Measurements from ENCODE around the gene CAMTA1.

Gene CAMTA1

GRCh38 chr1:7617826-7618225, 832.6 kb downstream of the CAMTA1 start:
- Histone ChIP-seq H3K36me3 (ENCODE audit: control insufficient read depth, insufficient read depth, low read length) (no peaks in the 10 kb centered on the region), H3K27me3 (ENCODE audit: control insufficient read depth, insufficient read depth, low read length) (no peaks in the 10 kb centered on the region), H3K27ac (ENCODE audit: low read depth, low read length) (no peak overlapping the region), H3K4me3 (ENCODE audit: low read depth, low read length) (no peak overlapping the region), H3K4me1 (ENCODE audit: control insufficient read depth, insufficient read depth, low read length) (peaks cover 20% of the 10 kb centered on the region; the same call in 1 of the 2 replicates), H3K9me3 (ENCODE audit: control insufficient read depth, insufficient read depth, low read depth, low read length) (no peaks in the 10 kb centered on the region), H3K9ac (ENCODE audit: low read length) (no peak overlapping the region)

DNA sequence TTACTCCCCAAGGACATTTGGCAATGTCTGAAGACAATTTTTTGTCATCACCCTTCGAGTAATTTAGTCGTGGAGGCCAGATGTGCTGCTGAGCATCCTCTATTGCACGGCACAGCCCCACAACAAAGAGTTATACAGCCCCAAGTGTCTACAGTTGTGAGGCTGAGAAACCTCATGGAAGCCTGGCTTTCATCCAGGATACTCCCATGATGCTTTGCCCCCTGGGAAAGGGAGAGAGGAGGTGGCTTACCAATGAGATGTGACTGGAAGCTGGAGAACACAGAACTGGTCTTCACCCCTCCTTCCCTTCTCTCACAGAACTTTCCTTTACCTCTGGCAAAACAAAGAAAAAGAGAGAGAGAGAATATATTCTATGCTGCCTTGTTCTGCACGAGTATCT, 834.9 kb downstream of the CAMTA1 start:
- H3K36me3 ChIP-seq (ENCODE audit: control insufficient read depth, insufficient read depth, low read length), result no peaks in the 10 kb centered on the region
- no peak overlapping the region for H3K9ac ChIP-seq (ENCODE audit: low read length)
- H3K4me1 ChIP-seq (ENCODE audit: control insufficient read depth, insufficient read depth, low read length), result peaks cover 20% of the 10 kb centered on the region; the same call in 1 of the 2 replicates
- H3K27me3 ChIP-seq (ENCODE audit: control insufficient read depth, insufficient read depth, low read length), result no peaks in the 10 kb centered on the region
- no peak overlapping the region for H3K4me3 ChIP-seq (ENCODE audit: low read depth, low read length)
- H3K27ac ChIP-seq (ENCODE audit: low read depth, low read length), result no peak overlapping the region
- H3K9me3 ChIP-seq (ENCODE audit: control insufficient read depth, insufficient read depth, low read depth, low read length), result no peaks in the 10 kb centered on the region

DNA sequence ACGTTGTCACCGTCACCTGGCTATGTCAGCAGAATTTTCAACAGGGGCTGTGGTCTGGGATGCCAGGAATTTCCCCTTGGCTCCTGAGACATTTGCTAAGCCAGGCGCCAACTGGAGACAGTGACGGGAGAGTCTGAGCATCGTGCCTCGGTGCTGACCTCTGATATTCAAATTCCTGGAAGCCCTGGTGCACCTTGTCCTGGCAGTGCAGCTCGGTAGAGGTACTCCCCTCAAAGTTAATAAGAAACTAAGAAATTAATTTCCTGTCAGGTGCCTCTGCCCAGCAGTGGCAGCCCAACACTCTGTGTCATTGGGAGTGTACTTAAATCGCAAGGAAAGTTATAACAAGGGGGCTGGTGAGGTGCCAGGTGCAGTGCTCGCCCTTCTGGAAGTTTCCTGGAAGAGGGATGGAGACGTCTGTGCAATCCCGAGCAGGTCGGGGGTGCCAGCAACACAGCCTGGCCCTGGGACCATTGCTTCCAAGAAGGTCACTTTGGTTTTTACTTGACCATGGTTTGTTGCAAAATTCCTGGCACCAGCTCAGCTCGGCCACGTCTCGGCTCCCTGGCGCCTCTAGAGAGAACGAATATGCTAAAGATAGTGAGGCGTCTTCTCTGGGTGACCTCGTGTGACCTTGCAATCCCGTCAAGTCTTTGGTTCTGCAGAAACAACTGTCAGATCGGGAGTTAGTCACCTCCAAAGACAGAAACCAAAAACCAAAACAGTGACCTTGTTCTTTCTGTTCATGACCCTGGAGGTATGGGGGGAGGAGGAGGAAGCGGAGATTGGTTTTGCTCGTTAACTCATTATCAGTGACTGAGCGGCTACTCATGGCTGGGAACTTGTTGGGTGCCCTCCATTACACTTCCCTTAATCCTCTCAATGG, 836.3 kb downstream of the CAMTA1 start:
- Histone ChIP-seq H3K9ac (ENCODE audit: low read length) (no peak overlapping the region), H3K4me3 (ENCODE audit: low read depth, low read length) (no peak overlapping the region), H3K27ac (ENCODE audit: low read depth, low read length) (no peak overlapping the region), H3K9me3 (ENCODE audit: control insufficient read depth, insufficient read depth, low read depth, low read length) (no peaks in the 10 kb centered on the region), H3K27me3 (ENCODE audit: control insufficient read depth, insufficient read depth, low read length) (no peaks in the 10 kb centered on the region), H3K4me1 (ENCODE audit: control insufficient read depth, insufficient read depth, low read length) (peaks cover 14% of the 10 kb centered on the region; the same call in 1 of the 2 replicates), H3K36me3 (ENCODE audit: control insufficient read depth, insufficient read depth, low read length) (no peaks in the 10 kb centered on the region)

GRCh38 chr1:7623842-7624241, 838.6 kb downstream of the CAMTA1 start:
- H3K4me1 ChIP-seq (ENCODE audit: control insufficient read depth, insufficient read depth, low read length), result 0 out of 2 replicates have a peak, but pooled peaks cover 7% of the 10 kb centered on the region
- H3K27ac ChIP-seq (ENCODE audit: low read depth, low read length), result no peak overlapping the region
- H3K4me3 ChIP-seq (ENCODE audit: low read depth, low read length), result no peak overlapping the region
- no peaks in the 10 kb centered on the region for H3K36me3 ChIP-seq (ENCODE audit: control insufficient read depth, insufficient read depth, low read length)
- no peaks in the 10 kb centered on the region for H3K9me3 ChIP-seq (ENCODE audit: control insufficient read depth, insufficient read depth, low read depth, low read length)
- H3K27me3 ChIP-seq (ENCODE audit: control insufficient read depth, insufficient read depth, low read length), result no peaks in the 10 kb centered on the region
- no peak overlapping the region for H3K9ac ChIP-seq (ENCODE audit: low read length)

DNA sequence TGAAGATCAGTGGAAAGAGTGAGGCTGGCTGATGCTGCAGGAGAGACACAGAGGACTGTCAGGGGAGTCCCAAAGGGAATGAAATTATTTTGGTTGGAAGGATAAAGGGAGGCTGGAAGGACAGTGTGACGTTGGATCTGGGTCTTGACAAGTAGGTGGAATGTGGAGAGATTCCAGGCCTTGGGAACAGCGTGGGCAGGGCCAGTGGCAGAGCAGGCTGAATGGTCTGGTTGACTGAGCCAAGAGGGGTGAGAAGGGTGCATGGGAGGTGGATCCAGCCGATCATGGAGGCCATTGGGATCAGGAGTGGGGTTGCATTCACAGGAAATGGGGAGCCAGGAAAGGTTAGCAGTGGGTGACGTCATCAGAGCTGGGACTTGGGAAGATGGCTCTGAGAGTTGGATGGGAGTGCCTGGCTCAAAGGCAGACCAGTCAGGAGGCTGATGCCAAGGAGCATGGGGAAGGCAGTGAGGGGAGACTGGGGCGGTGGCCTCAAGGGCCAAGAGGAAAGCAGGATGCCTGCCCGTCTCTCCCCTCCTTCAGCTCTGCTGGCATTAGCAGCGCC, 839.6 kb downstream of the CAMTA1 start:
- 0 out of 2 replicates have a peak, but pooled peaks cover 7% of the 10 kb centered on the region for H3K4me1 ChIP-seq (ENCODE audit: control insufficient read depth, insufficient read depth, low read length)
- H3K27me3 ChIP-seq (ENCODE audit: control insufficient read depth, insufficient read depth, low read length), result no peaks in the 10 kb centered on the region
- H3K9me3 ChIP-seq (ENCODE audit: control insufficient read depth, insufficient read depth, low read depth, low read length), result no peaks in the 10 kb centered on the region
- H3K9ac ChIP-seq (ENCODE audit: low read length), result no peak overlapping the region
- H3K36me3 ChIP-seq (ENCODE audit: control insufficient read depth, insufficient read depth, low read length), result no peaks in the 10 kb centered on the region
- H3K4me3 ChIP-seq (ENCODE audit: low read depth, low read length), result no peak overlapping the region
- H3K27ac ChIP-seq (ENCODE audit: low read depth, low read length), result no peak overlapping the region

DNA sequence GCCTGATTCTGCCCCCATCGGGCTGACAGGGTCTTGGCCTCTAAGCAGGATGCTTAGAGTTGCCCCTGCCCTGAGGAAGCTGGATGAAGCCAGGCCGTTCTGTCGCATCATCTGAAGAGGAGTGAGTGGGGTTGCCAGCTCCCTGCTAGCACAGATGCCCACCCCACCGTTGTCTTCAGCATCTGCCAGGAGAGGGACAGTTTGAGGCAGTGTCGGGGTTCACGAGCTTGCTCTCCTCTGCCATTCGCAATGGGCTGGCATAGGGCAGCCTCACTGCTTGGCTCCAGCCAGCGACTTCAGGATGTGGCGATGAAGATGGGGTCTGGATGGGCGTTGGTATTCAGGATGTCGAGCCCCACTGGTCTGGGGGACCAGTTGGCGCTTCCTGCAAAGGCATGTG, 840.1 kb downstream of the CAMTA1 start:
- Histone ChIP-seq H3K9ac (ENCODE audit: low read length) (no peak overlapping the region), H3K27me3 (ENCODE audit: control insufficient read depth, insufficient read depth, low read length) (no peaks in the 10 kb centered on the region)

DNA sequence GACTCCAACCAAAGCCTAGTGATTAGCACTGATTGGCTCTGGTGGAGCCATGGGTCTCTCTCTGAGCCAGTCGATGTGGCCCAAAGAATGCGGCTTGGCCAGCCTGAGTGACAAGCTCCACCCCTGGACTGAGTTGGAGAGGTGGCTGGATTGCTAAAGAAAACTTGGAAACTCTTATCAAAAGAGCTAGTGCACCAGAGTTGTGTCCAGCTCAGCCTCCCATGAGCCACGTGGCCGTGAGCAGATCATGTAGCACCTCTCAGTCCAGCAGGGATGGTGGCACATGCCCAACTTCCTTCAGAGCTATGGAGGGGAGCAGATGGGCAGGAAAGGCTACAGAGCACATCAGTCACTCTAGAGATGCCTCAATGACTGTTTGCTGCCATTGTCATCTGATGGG, 843.0 kb downstream of the CAMTA1 start:
- H3K4me1 ChIP-seq (ENCODE audit: control insufficient read depth, insufficient read depth, low read length), result peaks cover 8% of the 10 kb centered on the region; the same call in 1 of the 2 replicates
- H3K27me3 ChIP-seq (ENCODE audit: control insufficient read depth, insufficient read depth, low read length), result no peaks in the 10 kb centered on the region
- H3K36me3 ChIP-seq (ENCODE audit: control insufficient read depth, insufficient read depth, low read length), result no peaks in the 10 kb centered on the region
- H3K4me3 ChIP-seq (ENCODE audit: low read depth, low read length), result no peak overlapping the region
- H3K27ac ChIP-seq (ENCODE audit: low read depth, low read length), result no peak overlapping the region
- H3K9ac ChIP-seq (ENCODE audit: low read length), result no peak overlapping the region
- H3K9me3 ChIP-seq (ENCODE audit: control insufficient read depth, insufficient read depth, low read depth, low read length), result no peaks in the 10 kb centered on the region

More for the DNA sequence above, 840.1 kb downstream of the CAMTA1 start:
- H3K4me1 ChIP-seq (ENCODE audit: control insufficient read depth, insufficient read depth, low read length), result 0 out of 2 replicates have a peak, but pooled peaks cover 7% of the 10 kb centered on the region
- H3K9me3 ChIP-seq (ENCODE audit: control insufficient read depth, insufficient read depth, low read depth, low read length), result no peaks in the 10 kb centered on the region
- no peak overlapping the region for H3K27ac ChIP-seq (ENCODE audit: low read depth, low read length)
- H3K4me3 ChIP-seq (ENCODE audit: low read depth, low read length), result no peak overlapping the region
- H3K36me3 ChIP-seq (ENCODE audit: control insufficient read depth, insufficient read depth, low read length), result no peaks in the 10 kb centered on the region

DNA sequence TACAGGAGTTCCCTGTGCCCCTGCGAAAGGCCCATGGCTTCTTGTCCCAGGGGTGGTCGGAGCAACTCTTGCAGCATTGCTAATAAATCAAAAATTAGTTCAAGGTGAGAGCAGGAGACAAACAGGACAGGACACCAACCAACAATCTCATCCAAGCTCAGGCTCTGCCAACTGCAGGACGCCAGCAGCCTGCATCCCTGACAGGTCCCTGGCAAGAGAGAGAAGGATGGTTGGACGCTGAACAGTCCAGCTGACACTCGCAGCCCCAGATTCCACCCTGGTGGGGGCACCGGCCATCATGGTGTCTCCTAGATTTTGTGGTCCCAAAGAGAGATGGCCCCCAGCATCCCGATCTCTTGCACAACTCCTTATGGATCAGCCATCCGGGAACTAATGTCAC, 843.8 kb downstream of the CAMTA1 start:
- H3K27me3 ChIP-seq (ENCODE audit: control insufficient read depth, insufficient read depth, low read length), result peaks cover 1% of the 10 kb centered on the region; the same call in 1 of the 2 replicates

DNA sequence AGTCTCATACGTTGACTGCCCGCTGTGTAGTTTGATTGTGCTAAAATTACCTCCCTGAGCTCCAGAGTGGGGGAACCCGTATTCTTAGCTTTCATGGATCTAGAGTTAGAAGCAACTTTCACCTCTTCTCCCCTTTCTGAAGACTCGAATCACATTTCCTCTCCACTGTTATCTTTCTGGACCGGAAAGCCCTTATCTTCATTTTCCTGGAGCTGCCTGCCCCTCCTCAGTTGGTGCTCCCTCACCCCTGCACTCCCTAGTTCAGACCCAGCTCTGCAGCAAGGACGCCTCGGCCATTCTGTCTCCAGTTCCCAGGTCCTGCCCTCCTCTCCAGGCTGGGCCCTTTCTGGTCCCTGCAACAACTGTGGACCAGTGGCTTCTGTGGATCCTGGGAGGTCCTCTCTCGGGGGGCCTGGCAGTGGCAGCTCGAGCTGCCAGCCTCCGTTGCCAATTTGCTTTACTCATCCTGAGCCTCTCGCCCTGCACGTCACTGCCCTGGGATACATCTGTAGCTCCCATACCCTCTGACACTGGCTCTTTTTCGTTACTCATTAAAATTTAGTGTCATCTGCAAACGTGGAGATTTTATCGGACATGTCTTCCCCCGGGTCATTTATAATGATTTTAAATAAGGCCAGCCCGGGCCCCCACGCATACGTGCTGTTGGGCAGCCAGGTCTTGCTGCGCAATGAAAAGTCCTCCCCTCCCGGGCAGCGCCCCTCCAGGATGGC, 844.4 kb downstream of the CAMTA1 start:
- Histone ChIP-seq H3K4me1 (ENCODE audit: control insufficient read depth, insufficient read depth, low read length) (peaks cover 8% of the 10 kb centered on the region; the same call in 1 of the 2 replicates), H3K9me3 (ENCODE audit: control insufficient read depth, insufficient read depth, low read depth, low read length) (no peaks in the 10 kb centered on the region), H3K27me3 (ENCODE audit: control insufficient read depth, insufficient read depth, low read length) (peaks cover 2% of the 10 kb centered on the region; the same call in 1 of the 2 replicates)

More for the DNA sequence above, 843.8 kb downstream of the CAMTA1 start:
- Histone ChIP-seq H3K4me1 (ENCODE audit: control insufficient read depth, insufficient read depth, low read length) (peaks cover 8% of the 10 kb centered on the region; the same call in 1 of the 2 replicates), H3K9ac (ENCODE audit: low read length) (no peak overlapping the region), H3K27ac (ENCODE audit: low read depth, low read length) (no peak overlapping the region), H3K9me3 (ENCODE audit: control insufficient read depth, insufficient read depth, low read depth, low read length) (no peaks in the 10 kb centered on the region), H3K4me3 (ENCODE audit: low read depth, low read length) (no peak overlapping the region), H3K36me3 (ENCODE audit: control insufficient read depth, insufficient read depth, low read length) (no peaks in the 10 kb centered on the region)

DNA sequence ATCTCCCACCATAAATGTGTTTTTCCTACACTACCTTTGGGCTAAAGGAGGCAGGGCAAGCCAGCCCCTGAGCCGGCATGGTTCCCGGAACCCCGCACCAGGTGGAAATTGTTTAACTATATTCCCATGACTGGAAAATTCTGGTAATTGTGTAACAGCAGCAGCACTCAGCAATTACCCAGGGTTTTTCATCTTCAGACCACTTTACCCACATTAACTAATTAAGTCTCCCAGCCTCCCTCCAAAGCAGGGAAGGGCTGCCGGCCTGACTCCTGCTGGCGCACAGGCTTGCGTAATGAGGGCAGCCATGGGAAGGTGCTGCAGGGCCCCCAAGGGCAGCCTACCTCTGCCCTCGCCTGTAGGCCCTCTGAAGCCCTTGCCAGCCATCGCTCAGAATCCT, 845.1 kb downstream of the CAMTA1 start:
- Histone ChIP-seq H3K4me1 (ENCODE audit: control insufficient read depth, insufficient read depth, low read length) (peaks cover 8% of the 10 kb centered on the region; the same call in 1 of the 2 replicates), H3K9me3 (ENCODE audit: control insufficient read depth, insufficient read depth, low read depth, low read length) (no peaks in the 10 kb centered on the region), H3K9ac (ENCODE audit: low read length) (no peak overlapping the region), H3K27me3 (ENCODE audit: control insufficient read depth, insufficient read depth, low read length) (peaks cover 2% of the 10 kb centered on the region; the same call in 1 of the 2 replicates), H3K27ac (ENCODE audit: low read depth, low read length) (no peak overlapping the region), H3K36me3 (ENCODE audit: control insufficient read depth, insufficient read depth, low read length) (no peaks in the 10 kb centered on the region), H3K4me3 (ENCODE audit: low read depth, low read length) (no peak overlapping the region)

More for the DNA sequence above, 844.4 kb downstream of the CAMTA1 start:
- no peak overlapping the region for H3K9ac ChIP-seq (ENCODE audit: low read length)
- no peak overlapping the region for H3K4me3 ChIP-seq (ENCODE audit: low read depth, low read length)
- no peak overlapping the region for H3K27ac ChIP-seq (ENCODE audit: low read depth, low read length)
- no peaks in the 10 kb centered on the region for H3K36me3 ChIP-seq (ENCODE audit: control insufficient read depth, insufficient read depth, low read length)
